Fibroblast of peridontal ligament (primary cell): ENCODE data around the gene ZBTB24.
A peak's percentile ranks its signal among the peaks of the same experiment; 100 is the strongest.

Source experiments
- DNase-seq: peaks from one replicate; pipeline ENCODE4 v3.0.0-alpha.2; 2010; ENCODE audit errors: extremely low read depth

ZBTB24 gene

GRCh38 chr6:109451376-109451775 is 31.6 kb downstream of the ZBTB24 start:
- DNase-seq = no peak

- DNase-seq = no peak
These were observed 32.2 kb downstream of the ZBTB24 start for GRCh38 chr6:109450801-109451200.

GRCh38 chr6:109449795-109450673 is 33.0 kb downstream of the ZBTB24 start:
- no peak for DNase-seq

DNA sequence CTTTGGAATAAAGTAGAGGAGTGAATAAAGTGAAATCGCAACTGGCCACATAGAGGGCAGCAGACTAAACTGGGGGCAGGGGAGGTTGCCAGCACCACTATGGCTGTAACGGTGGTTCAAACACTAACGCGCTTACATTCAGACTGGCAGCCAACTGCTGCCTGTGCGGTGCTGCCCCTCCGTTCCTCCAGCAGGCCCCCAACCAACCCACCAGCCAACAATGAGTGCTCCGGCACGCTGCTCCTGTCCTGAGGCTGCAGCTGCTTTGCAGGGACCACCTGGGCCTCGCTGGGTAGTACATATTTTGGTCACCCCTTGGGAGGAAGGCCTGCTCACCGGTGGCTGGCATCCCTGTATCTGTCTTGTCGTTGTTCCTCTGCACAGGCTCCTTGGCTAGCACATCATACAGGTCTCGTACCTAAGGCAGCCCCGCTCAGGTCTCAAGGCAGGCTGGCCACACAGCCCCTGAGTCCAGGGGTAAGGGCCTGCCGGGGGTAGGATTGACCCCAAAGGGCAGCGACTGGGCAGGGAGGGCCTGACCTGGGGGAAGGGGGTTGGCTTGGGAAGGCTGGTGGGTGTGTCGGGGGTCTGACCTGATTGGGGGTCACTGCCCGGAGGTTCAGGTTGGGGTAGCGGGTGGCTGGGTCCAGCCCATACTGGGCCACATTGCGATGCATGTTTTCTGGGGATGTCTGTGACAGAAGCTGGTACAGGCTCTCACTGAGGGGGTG is 33.8 kb downstream of the ZBTB24 start:
- DNase-seq = no peak

DNA sequence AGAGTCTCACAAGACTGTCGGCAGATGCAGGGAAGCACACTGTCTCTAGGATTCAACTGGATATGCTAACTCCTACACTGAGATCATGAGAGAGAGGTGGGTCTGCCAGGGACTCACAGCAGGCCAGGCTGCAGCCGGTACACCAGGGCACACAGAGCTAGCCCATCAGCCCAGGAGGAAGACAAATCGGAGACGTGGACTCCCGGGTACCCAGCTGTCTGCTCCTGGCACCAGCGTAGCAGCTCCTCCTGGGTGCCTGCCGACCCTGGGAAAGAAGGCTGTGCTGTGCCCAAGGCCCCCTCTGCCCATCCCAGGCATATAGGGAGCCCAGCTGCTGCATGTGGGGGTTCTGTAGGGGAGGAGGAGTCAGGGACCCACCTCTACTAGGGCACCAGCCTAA is 34.4 kb downstream of the ZBTB24 start:
- DNase-seq = no peak

GRCh38 chr6:109447878-109448555 is 35.0 kb downstream of the ZBTB24 start:
- DNase-seq = no peak

DNA sequence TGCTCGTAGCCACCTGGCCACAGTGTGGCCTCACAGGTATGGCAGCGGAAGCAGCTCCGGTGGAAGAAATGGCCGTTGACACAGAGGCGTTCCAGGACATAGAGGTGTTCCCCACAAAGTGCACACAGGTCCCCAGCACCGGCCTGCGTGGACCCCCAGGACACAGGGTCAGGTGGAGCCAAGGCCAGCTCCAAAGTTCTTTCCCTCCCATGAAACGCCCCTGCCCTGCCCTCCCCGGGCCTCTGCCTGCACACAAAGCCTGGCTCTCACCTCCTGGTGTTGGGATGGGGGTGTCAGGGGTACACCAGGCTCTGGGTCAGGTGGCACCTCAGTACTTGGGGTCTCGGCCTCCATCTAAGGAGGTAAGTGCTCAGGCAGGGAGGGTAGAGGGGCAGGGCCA is 35.9 kb downstream of the ZBTB24 start:
- no peak for DNase-seq

GRCh38 chr6:109446541-109446940 is 36.5 kb downstream of the ZBTB24 start:
- DNase-seq = no peak

GRCh38 chr6:109446072-109446471 is 36.9 kb downstream of the ZBTB24 start:
- DNase-seq = no peak

GRCh38 chr6:109445382-109445781 is 37.6 kb downstream of the ZBTB24 start:
- DNase-seq = no peak

GRCh38 chr6:109443425-109443950 is 39.5 kb downstream of the ZBTB24 start:
- DNase-seq = no peak

GRCh38 chr6:109442393-109442924 is 40.6 kb downstream of the ZBTB24 start:
- DNase-seq = no peak

DNA sequence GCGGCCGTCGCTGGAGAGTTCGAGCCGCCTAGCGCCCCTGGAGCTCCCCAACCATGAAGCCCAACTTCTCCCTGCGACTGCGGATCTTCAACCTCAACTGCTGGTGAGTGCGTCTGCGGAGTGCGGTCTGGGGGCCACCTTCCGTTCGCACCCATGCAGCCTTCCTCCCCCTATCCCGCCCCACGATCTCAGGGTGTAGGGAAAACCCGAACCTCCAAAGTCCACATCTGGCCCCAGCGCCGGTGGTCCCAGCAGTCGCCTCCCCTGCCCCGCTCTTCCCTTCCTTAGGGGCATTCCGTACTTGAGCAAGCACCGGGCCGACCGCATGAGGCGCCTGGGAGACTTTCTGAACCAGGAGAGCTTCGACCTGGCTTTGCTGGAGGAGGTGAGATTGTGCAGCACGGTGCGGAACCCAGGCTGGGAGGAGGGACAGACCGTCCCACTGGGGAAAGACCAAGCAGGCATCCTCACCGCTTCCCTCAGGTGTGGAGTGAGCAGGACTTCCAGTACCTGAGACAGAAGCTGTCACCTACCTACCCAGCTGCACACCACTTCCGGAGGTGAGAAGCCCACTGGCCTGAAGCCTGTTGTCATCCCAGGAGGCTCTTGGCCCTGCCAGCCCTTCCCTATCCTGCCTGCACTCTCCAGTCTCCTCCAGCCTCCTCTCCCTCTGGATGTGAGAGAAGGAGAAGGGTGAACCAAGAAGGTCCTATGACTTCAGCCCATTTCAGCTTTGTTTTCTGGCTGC is 41.8 kb downstream of the ZBTB24 start:
- peak; percentile 36 for DNase-seq

DNA sequence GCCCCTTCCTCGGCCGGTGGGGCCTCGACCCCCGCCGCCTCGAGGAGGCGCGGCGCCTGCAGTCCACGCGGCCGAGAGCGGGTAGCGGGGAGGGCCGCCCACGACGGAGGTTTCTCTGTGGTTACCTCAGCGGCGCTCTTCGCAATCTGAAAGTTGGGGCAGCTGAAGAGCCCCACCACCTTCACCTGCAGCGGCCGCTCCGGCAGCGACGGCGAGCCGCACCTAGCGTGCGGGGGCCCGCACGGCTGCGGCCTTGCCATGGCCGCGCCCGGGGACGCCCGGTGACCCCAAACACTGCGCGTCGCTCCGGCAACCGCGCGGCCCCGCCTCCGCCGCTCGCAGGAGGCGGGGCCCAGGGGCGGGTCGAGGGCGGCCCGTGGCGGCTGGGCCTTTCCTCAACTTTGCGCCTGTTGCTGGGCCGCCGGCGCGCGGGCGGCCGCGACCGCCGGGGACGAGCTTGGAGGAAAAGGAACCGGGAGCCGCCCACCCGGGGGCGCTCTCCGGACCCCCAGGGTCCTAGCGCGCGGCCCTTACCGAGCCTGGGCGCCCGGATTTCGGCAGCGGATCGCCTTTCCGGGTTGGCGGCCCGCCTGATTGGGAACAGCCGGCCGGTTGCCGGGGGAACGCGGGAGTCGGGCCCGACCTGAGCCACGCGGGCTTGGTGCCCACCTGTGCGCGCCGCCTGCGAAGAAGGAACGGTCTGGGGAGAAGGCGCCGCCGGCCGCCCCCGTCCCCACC is 42.5 kb downstream of the ZBTB24 start, which contains the start of the genes PPIL6 and SMPD2:
PPIL6 (minus strand) TSS at position 298 of the 738 bp plus-strand sequence; CDS start at position 260, 38 bp downstream.
SMPD2 (plus strand) TSS at position 394 of the 738 bp plus-strand sequence. CDS start 398 bp downstream, outside the sequence.
- DNase-seq = peak; percentile 85

DNA sequence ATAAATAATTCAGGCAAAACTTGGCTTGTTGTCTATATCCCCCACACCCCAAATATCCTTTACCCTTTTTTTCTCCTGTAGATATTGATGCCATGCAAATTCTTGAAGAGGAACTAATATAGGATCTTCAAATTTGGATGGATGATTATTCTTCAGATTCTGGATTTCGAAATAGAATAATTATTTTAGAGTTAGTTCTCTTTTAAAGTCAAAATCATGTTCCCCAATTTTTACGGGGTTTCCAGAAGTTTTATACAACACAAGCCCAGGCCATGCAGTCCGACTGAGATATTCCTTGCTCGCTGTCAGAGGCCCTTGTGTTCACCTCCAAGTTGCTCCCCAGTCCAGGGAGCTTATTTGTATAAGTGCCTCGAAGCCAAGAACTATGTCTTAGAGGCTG is 47.0 kb downstream of the ZBTB24 start:
- DNase-seq = no peak

GRCh38 chr6:109434456-109434855 is 48.6 kb downstream of the ZBTB24 start:
- no peak for DNase-seq

DNA sequence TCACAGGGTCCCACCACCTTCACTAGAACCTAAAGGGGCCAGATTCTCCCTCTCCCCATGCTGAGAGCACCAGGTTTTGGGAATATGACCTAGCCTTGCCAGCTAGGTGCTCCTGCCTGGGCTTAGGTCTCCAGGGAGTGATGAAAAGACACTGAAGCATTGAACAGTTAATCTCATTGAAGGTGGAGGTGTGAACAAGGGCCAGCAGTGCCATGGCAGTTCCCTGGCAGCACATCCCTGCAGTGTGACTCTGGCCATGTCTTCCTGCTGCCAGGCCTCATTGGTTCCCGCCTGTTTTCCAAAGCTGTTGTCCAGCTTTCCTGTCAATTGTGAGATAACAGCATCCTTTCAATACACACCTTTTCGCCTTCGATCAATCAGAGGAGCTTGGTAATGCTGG is 53.5 kb downstream of the ZBTB24 start:
- DNase-seq = no peak

DNA sequence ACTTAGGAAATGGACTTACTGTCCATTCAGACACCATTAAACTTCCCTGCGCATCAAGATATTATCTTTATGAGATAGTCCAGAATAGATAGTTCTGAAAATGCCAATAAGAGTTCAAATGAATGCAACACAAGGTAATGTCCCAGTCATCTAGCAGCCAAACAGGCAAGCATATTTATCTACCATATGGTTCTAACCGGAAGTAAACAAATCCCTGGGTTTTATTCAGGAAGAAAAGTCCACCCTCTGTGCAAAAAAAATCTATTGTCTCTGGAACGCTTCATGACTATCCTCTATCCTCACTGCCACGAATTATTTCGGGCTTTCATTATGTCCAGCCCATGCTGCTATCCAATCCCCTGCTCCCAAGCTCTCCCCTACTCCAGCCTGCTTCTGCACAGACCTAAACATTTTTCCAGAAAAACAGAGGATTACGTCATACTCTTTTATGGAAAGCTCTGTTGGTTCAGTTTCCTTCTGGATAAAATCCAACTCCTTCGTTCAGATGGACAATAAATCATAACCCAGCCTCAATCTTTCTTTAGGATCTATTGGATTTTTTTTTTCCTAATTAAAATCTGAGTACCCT is 54.0 kb downstream of the ZBTB24 start:
- peak; percentile 86 for DNase-seq

- no peak for DNase-seq
These were observed 58.1 kb downstream of the ZBTB24 start for GRCh38 chr6:109424946-109425345.

- DNase-seq = no peak
These were observed 61.8 kb downstream of the ZBTB24 start for GRCh38 chr6:109421184-109421583.
